Mesendoderm (in vitro differentiated cells): ENCODE results near the gene RHOB.

Experiments used
- DNase-seq: peaks from one replicate; pipeline ENCODE4 v3.0.0; 2013
- H2AK5ac ChIP-seq: 2 replicates; pipeline ENCODE4 v1.6.1; 2013; ENCODE audit warnings: low read length, inconsistent platforms
- H2BK120ac ChIP-seq: 2 replicates; pipeline ENCODE4 v1.6.1; 2013; ENCODE audit warnings: low read depth, mild to moderate bottlenecking, low read length, moderate library complexity, mixed read lengths
- H2BK15ac ChIP-seq: replicated peaks from 2 replicates; pipeline ENCODE4 v1.6.1; 2013; ENCODE audit warnings: low read depth, mild to moderate bottlenecking, moderate library complexity
- H2BK5ac ChIP-seq: 2 replicates; pipeline ENCODE4 v1.6.1; 2013; ENCODE audit warnings: low read length, inconsistent platforms
- H3K18ac ChIP-seq: 2 replicates; pipeline ENCODE4 v1.6.1; 2013; ENCODE audit warnings: mild to moderate bottlenecking, low read length, mixed read lengths
- H3K23ac ChIP-seq: one replicate; pipeline ENCODE4 v1.6.1; 2013; ENCODE audit warnings: low read length
- H3K27ac ChIP-seq: 2 replicates; pipeline ENCODE4 v1.5.1; 2013; ENCODE audit warnings: low read depth, mild to moderate bottlenecking, inconsistent platforms, low read length, moderate library complexity
- H3K27me3 ChIP-seq: 2 replicates; pipeline ENCODE4 v1.6.1; 2013; ENCODE audit warnings: low read length, control low read depth, mild to moderate bottlenecking, inconsistent platforms; ENCODE audit not compliant: insufficient read depth, poor library complexity
- H3K36me3 ChIP-seq: 2 replicates; pipeline ENCODE4 v1.6.1; 2013; ENCODE audit warnings: low read length, inconsistent platforms; ENCODE audit not compliant: control insufficient read depth, insufficient read depth
- H3K4ac ChIP-seq: one replicate; pipeline ENCODE4 v1.6.1; 2013; ENCODE audit warnings: low read depth, mild to moderate bottlenecking, low read length, moderate library complexity
- H3K4me1 ChIP-seq: 2 replicates; pipeline ENCODE4 v1.6.1; 2013; ENCODE audit warnings: low read depth, low read length, inconsistent platforms; ENCODE audit not compliant: control insufficient read depth
- H3K4me2 ChIP-seq: 2 replicates; pipeline ENCODE4 v1.6.1; 2013; ENCODE audit warnings: low read length
- H3K4me3 ChIP-seq: 2 replicates; pipeline ENCODE4 v1.5.1; 2013; ENCODE audit warnings: mild to moderate bottlenecking, low read length
- H3K56ac ChIP-seq: one replicate; pipeline ENCODE4 v1.6.1; 2013; ENCODE audit warnings: low read length
- H3K79me1 ChIP-seq: 2 replicates; pipeline ENCODE4 v1.6.1; 2013; ENCODE audit warnings: low read length, inconsistent platforms
- H3K79me2 ChIP-seq: 2 replicates; pipeline ENCODE4 v1.6.1; 2013; ENCODE audit warnings: mild to moderate bottlenecking, low read length; ENCODE audit not compliant: control insufficient read depth, insufficient read depth
- H3K9ac ChIP-seq: 2 replicates; pipeline ENCODE4 v1.6.1; 2013; ENCODE audit warnings: low read length, inconsistent platforms
- H4K5ac ChIP-seq: one replicate; pipeline ENCODE4 v1.6.1; 2013; ENCODE audit warnings: low read length
- H4K8ac ChIP-seq: one replicate; pipeline ENCODE4 v1.6.1; 2013; ENCODE audit warnings: low read depth, mild to moderate bottlenecking, control low read depth, low read length, moderate library complexity
- WGBS: extraction: QIAGEN DNeasy Blood & Tissue Kit; methylation state at CpG from one replicate; pipeline ENCODE4 v1.1.7; 2013; ENCODE audit warnings: low lambda C conversion rate, missing lambda C conversion rate; ENCODE audit not compliant: insufficient coverage; ENCODE audit errors: extremely low coverage; 5-methylcytosine and 5-hydroxymethylcytosine counted together

The RHOB gene

DNA sequence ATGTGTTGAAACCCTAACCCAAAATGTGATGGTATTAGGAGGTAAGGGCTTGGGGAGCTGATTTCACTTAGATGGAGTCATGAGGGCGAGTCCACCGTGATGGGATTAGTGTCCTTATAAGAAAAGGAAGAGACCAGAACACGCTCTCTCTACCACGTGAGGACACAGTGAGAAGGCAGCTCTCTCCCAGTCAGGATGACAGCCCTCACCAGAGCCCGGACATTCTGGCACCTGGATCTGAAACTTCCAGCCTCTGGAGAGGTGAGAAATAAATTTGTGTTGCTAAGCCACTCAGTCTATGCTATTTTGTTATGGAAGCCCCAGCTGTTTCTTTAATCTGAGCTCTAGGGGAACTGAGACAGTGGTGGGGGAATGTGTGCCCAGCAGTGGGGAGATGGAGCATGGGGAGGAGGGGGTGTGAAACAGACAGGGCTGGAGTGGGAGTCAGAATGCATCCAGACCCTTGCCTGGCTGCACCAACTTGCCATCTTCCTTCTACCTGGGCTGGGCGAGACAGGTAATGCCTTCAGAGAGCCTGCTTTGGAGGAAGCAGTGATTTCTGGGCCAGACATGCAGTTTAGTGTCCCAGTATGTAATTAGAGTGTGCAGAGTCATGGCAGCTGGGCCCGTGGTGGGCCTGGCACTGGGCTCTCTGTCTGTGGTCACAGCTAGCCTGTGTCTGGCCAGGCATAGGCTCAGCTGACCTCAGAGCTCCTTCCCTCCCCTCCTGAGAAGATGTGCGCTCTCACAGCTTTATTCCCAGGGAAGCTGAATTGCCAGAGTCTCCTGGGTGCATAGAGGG, 38.1 kb downstream of the RHOB start:
- Histone ChIP-seq H3K4ac (no peak overlapping the region), H3K9ac (no peak overlapping the region), H2AK5ac (no peak overlapping the region), H3K18ac (no peak overlapping the region), H3K4me3 (no peak overlapping the region), H4K5ac (no peak overlapping the region), H2BK15ac (no peak overlapping the region), H2BK5ac (no peak overlapping the region), H3K23ac (no peak overlapping the region), H2BK120ac (no peak overlapping the region), H3K36me3 (no peaks in the 10 kb centered on the region), H4K8ac (no peak overlapping the region), H3K56ac (no peak overlapping the region), H3K27ac (no peak overlapping the region), H3K79me2 (no peaks in the 10 kb centered on the region), H3K27me3 (no peaks in the 10 kb centered on the region), H3K79me1 (no peaks in the 10 kb centered on the region), H3K4me2 (no peak overlapping the region), H3K4me1 (peaks cover 11% of the 10 kb centered on the region)
- no CpG with 5 or more reads among the region's 8 CpGs for WGBS
- no peak for DNase-seq

DNA sequence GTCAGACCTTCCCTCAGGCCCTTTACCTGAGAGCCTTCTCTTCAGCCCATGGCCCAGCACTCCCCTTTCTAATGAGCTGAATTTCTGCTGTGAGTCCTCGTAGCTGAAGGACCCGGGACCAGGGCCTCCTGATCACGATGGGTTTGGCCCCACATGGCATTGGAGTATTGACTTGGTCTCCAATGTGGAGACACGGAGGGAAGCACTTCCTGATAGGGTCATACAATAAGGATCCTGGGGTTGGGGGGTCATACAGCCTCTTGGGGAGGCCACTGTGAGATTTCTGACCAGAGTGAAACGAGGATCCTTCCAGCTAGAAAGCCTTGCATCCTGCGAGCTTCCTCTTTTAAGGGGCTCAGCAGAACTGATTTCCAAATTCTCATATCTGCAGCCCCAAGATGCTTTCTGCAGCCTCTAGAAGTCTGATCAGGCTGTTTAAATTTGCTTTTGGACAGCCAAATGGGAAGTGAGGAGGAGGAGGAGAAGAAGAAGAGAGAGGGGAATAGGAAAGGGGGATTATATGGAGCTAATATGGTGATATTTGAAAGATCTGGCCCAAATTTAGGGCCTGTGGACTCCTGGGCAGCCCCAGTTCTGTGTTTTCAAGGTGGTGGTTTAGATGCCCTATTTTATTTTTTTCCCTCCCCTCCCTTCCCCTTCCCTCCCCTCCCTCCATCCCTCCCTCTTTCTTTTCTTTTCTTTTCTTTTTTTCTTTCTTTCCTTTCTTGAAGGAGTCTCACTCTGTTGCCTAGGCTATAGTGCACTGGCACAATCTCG, 38.9 kb downstream of the RHOB start:
- no CpG with 5 or more reads among the region's 7 CpGs for whole genome bisulfite sequencing
- Histone ChIP-seq H3K4me2 (no peak overlapping the region), H3K4ac (no peak overlapping the region), H3K18ac (no peak overlapping the region), H3K56ac (no peak overlapping the region), H4K8ac (no peak overlapping the region), H3K23ac (no peak overlapping the region), H3K9ac (no peak overlapping the region), H4K5ac (no peak overlapping the region), H3K4me3 (no peak overlapping the region), H3K27me3 (no peaks in the 10 kb centered on the region), H2AK5ac (no peak overlapping the region), H3K79me1 (no peaks in the 10 kb centered on the region), H2BK120ac (no peak overlapping the region), H3K4me1 (peaks cover 11% of the 10 kb centered on the region), H3K27ac (no peak overlapping the region), H3K79me2 (no peaks in the 10 kb centered on the region), H2BK15ac (no peak overlapping the region), H3K36me3 (no peaks in the 10 kb centered on the region), H2BK5ac (no peak overlapping the region)
- DNase-seq = no peak

DNA sequence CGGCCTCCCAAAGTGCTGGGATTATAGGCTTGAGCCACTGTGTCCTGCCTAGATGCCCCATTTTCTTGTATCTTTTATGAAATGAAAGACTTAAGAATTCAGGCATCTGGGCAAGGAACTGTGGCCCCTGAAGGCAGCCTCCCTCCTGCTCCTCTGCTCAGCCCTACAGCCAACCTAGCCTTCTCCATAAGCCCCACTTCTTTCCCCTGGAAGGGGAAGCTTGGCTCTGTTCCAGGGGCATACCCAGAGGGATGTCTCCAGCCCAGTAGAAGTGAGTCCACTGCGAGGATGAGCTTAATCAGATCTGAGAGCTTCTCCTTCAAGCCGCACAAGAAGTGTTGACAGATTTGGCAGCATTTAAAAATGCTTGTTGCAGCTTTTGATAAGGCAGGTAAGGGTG, 39.7 kb downstream of the RHOB start:
- H3K27ac ChIP-seq = no peak overlapping the region
- WGBS = no CpG with 5 or more reads among the region's 3 CpGs
- no peak for DNase-seq

DNA sequence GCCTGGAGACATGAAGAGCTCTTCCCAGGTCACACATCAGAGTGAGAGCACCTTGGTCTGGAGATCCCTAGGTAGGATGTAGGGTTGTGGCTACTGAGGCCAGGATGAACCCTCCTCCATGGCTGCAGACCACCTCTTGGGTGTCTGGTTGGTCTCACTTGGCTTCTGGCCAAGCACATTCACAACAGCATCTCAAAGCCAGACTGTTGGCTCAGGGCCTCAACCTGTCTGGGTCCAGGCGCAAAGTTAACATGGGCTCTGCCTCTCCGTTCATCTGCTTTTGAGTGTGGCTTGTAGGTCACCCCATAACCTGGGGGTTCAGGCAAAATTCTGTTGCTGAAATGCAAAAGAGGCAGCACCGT, 40.1 kb downstream of the RHOB start:
- Histone ChIP-seq H3K79me1 (no peaks in the 10 kb centered on the region), H3K4me3 (no peak overlapping the region), H3K18ac (peak overlapping the region; percentile 8), H4K5ac (no peak overlapping the region), H4K8ac (no peak overlapping the region), H2BK120ac (no peak overlapping the region), H3K4ac (no peak overlapping the region), H3K56ac (peak overlapping the region; percentile 62), H3K27ac (peak overlapping the region; percentile 45), H2BK5ac (no peak overlapping the region), H3K4me2 (no peak overlapping the region), H2AK5ac (peak overlapping the region; percentile 85), H3K79me2 (no peaks in the 10 kb centered on the region), H3K23ac (no peak overlapping the region), H3K4me1 (peaks cover 11% of the 10 kb centered on the region), H2BK15ac (no peak overlapping the region), H3K27me3 (no peaks in the 10 kb centered on the region), H3K36me3 (no peaks in the 10 kb centered on the region), H3K9ac (no peak overlapping the region)
- no CpG with 5 or more reads among the region's 3 CpGs for WGBS
- DNase-seq = no peak

More for the DNA sequence above, 39.7 kb downstream of the RHOB start:
- H2AK5ac ChIP-seq = no peak overlapping the region
- peaks cover 11% of the 10 kb centered on the region for H3K4me1 ChIP-seq
- no peak overlapping the region for H3K23ac ChIP-seq
- no peak overlapping the region for H3K4ac ChIP-seq
- no peaks in the 10 kb centered on the region for H3K79me1 ChIP-seq
- H4K5ac ChIP-seq = no peak overlapping the region
- H3K36me3 ChIP-seq = no peaks in the 10 kb centered on the region
- H3K79me2 ChIP-seq = no peaks in the 10 kb centered on the region
- H3K56ac ChIP-seq = no peak overlapping the region
- no peak overlapping the region for H4K8ac ChIP-seq
- H3K27me3 ChIP-seq = no peaks in the 10 kb centered on the region
- no peak overlapping the region for H3K18ac ChIP-seq
- no peak overlapping the region for H3K4me2 ChIP-seq
- H2BK5ac ChIP-seq = no peak overlapping the region
- no peak overlapping the region for H2BK120ac ChIP-seq
- no peak overlapping the region for H3K4me3 ChIP-seq
- no peak overlapping the region for H3K9ac ChIP-seq
- H2BK15ac ChIP-seq = no peak overlapping the region

DNA sequence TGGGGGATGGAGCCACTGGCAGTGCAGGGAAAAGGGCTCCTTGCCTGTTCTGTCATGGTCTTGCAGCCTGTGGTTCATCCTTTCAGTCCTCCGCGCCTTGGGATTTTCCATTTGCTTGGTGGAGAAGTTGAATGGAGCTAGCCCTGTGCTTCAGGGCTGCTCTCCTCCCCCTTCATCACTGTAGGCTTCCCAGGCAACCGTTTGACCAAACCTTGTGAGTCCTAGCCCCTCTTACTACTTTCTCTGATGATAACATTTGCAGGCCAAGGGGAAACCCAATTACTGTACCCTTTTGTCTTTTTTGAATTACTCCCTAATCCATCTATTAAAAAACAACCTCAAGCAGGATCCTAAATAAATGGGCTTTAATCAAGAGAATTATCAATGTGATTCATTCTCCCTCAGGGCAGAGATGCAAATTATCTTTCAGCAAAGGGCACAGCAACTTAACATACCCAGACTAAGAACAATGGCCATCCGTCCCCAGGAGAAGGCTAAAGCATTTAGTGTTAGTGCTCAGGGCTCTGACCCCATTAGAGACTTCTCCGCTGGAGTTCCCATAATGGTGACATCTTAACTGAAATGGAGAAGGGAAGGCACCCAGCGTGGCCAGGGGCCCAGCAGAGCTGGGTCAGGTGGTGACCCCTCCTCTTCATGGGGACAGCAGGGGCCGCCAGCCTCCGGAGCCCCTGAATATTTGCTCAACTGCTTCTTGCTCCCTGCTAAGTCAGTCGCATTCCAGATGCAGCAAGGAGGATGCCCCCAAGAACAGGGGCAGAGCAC, 40.7 kb downstream of the RHOB start:
- Histone ChIP-seq H2BK120ac (no peak overlapping the region), H2BK5ac (no peak overlapping the region), H3K36me3 (no peaks in the 10 kb centered on the region), H3K79me1 (no peaks in the 10 kb centered on the region), H3K56ac (peak overlapping the region; percentile 75), H3K4me3 (no peak overlapping the region), H2AK5ac (peak overlapping the region; percentile 85), H3K4me1 (peaks cover 11% of the 10 kb centered on the region), H3K4me2 (no peak overlapping the region), H3K27ac (peak overlapping the region; percentile 68), H3K27me3 (no peaks in the 10 kb centered on the region), H4K8ac (no peak overlapping the region), H3K9ac (no peak overlapping the region), H3K4ac (no peak overlapping the region), H2BK15ac (no peak overlapping the region), H3K23ac (no peak overlapping the region), H3K18ac (no peak overlapping the region), H3K79me2 (no peaks in the 10 kb centered on the region), H4K5ac (no peak overlapping the region)
- WGBS = no CpG with 5 or more reads among the region's 9 CpGs
- peak; percentile 93 for DNase-seq
